MCF 10A (cell line): ENCODE results near the gene NDUFS6. TPM values are rescaled to one million over a fixed set of nuclear protein-coding genes. Genes with fewer than 3 reads are reported as not detected.

ENCODE experiments used
- BruUV-seq: library from RNA; stranded (reverse); fragments of 400-500 nt; replicated peaks from 2 replicates; lab custom pipeline; 2021; lab: Mats Ljungman, UMichigan
- CTCF ChIA-PET: fragments of 300-600 bp; sonication (Branson Sonifier 250); formaldehyde crosslinking; extraction: SDS; loops from one replicate; lab custom pipeline; 2021; ENCODE audit warnings: antibody characterized with exemption, inconsistent platforms; lab: Yijun Ruan, JAX
- POLR2A ChIA-PET: fragments of 300-600, 350-650 bp; sonication (Branson Sonifier 250); formaldehyde crosslinking; extraction: SDS; loops from one replicate; lab custom pipeline; 2020; ENCODE audit warnings: antibody characterized with exemption, inconsistent platforms; lab: Yijun Ruan, JAX
- DNase-seq: peaks from one replicate; pipeline ENCODE4 v3.0.0-alpha.2; 2018; ENCODE audit not compliant: unreplicated experiment
- H3K27ac Mint-ChIP-seq: one replicate; pipeline ENCODE4 v1.8.0; 2022; ENCODE audit warnings: mild to moderate bottlenecking, low read depth, mixed read lengths; ENCODE audit not compliant: unreplicated experiment
- H3K27me3 Mint-ChIP-seq: one replicate; pipeline ENCODE4 v1.8.0; 2022; ENCODE audit warnings: mixed read lengths; ENCODE audit not compliant: insufficient read depth, unreplicated experiment
- H3K36me3 Mint-ChIP-seq: one replicate; pipeline ENCODE4 v1.8.0; 2022; ENCODE audit warnings: mild to moderate bottlenecking, moderate library complexity, mixed read lengths; ENCODE audit not compliant: insufficient read depth, unreplicated experiment
- H3K4me1 Mint-ChIP-seq: one replicate; pipeline ENCODE4 v1.8.0; 2022; ENCODE audit warnings: mixed read lengths; ENCODE audit not compliant: insufficient read depth, unreplicated experiment
- H3K4me3 Mint-ChIP-seq: one replicate; pipeline ENCODE4 v1.8.0; 2022; ENCODE audit warnings: mild to moderate bottlenecking, moderate library complexity, mixed read lengths; ENCODE audit not compliant: unreplicated experiment
- H3K9me3 Mint-ChIP-seq: one replicate; pipeline ENCODE4 v1.8.0; 2022; ENCODE audit warnings: mixed read lengths; ENCODE audit not compliant: unreplicated experiment
- intact Hi-C: fragments of 100-400 bp; cut with micrococcal nuclease; formaldehyde crosslinking; loops from 2 replicates; pipeline ENCODE4 v1.14.1; 2022
- total RNA-seq: library from RNA; stranded (reverse); gene quantifications from 2 replicates; pipeline ENCODE4 v1.2.3, GENCODE V29; 2022
- TF ChIP-seq, protein P1 (sequence below): fragments of 200-600 bp; IDR thresholded peaks from one replicate; pipeline ENCODE4 v1.8.0; 2022; ENCODE audit warnings: antibody characterized with exemption, mild to moderate bottlenecking; ENCODE audit not compliant: unreplicated experiment

NDUFS6 gene
- total RNA-seq, 1 experiment from 2014 or later = 65.6 TPM

- TF ChIP-seq, protein P1, sequence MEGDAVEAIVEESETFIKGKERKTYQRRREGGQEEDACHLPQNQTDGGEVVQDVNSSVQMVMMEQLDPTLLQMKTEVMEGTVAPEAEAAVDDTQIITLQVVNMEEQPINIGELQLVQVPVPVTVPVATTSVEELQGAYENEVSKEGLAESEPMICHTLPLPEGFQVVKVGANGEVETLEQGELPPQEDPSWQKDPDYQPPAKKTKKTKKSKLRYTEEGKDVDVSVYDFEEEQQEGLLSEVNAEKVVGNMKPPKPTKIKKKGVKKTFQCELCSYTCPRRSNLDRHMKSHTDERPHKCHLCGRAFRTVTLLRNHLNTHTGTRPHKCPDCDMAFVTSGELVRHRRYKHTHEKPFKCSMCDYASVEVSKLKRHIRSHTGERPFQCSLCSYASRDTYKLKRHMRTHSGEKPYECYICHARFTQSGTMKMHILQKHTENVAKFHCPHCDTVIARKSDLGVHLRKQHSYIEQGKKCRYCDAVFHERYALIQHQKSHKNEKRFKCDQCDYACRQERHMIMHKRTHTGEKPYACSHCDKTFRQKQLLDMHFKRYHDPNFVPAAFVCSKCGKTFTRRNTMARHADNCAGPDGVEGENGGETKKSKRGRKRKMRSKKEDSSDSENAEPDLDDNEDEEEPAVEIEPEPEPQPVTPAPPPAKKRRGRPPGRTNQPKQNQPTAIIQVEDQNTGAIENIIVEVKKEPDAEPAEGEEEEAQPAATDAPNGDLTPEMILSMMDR = no peak
- no peak overlapping the region for H3K27ac Mint-ChIP-seq
- POLR2A ChIA-PET = interaction anchor here (1.3 kb wide), 1 partner anchor 12 kb away, joined by 4 read pairs; no protein-coding TSS in a partner anchor
- no peaks in the 10 kb centered on the region for H3K4me1 Mint-ChIP-seq
- CTCF ChIA-PET = interaction anchor here (0.7 to 1.4 kb wide), 2 partner anchors 13 to 15 kb away, joined by 3 to 4 read pairs; no protein-coding TSS in a partner anchor
- no peaks in the 10 kb centered on the region for H3K27me3 Mint-ChIP-seq
- intact Hi-C loops = no loop called here
- H3K4me3 Mint-ChIP-seq = no peak overlapping the region
- BruUV-seq = no TSS peak
- no peaks in the 10 kb centered on the region for H3K9me3 Mint-ChIP-seq
- no peaks in the 10 kb centered on the region for H3K36me3 Mint-ChIP-seq
- DNase-seq = no peak
These were observed 23.7 kb upstream of the NDUFS6 start for GRCh38 chr5:1777281-1778137.

DNA sequence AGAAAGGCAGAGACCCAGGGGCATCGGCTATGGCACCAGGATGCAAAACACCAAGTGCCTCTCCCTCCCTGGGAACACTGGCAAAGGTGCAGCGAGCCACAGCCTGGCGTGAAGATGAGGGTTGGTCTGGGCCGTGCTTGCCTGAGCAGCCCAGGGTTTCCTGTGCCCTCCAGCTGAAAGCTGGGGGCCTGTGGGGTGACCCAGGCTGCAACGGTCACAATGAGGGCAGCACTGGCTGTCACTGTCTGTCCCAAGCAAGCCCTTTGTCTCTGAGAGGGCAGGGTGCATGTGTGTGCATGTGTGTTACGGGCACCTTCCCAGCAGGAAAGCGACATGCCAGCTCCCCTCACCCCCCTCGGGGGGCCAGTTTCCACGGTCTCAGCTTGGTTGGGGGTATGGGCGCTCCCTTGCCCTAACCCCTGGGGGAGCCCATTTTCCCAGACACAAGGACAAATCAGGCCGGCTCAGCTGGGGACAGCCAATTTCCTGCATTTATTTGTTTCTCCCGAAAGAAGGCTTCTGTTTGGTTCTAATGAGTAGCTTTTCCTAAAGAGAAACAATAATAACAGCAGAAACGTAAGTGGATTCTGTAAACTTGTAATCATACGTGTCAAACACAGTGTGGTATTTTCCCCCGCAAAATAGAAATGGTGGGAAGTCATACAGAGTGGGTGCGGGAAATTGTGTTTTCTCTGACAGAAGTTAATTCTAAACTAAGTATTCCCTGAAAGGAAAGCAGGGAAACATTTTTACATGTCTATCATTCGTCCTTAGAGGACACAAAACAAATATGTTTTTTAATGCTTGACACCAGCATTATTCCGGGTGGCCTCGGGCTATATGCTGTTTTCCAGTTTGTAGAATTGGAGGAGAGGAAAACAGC is 22.8 kb upstream of the NDUFS6 start:
- BruUV-seq = no TSS peak
- DNase-seq = no peak

GRCh38 chr5:1779021-1779680 is 22.1 kb upstream of the NDUFS6 start:
- Mint-ChIP-seq H3K27ac (no peak overlapping the region), H3K9me3 (no peaks in the 10 kb centered on the region), H3K27me3 (no peaks in the 10 kb centered on the region), H3K36me3 (no peaks in the 10 kb centered on the region), H3K4me3 (no peak overlapping the region), H3K4me1 (no peaks in the 10 kb centered on the region)
- ChIA-PET POLR2A (no interaction called here), CTCF (no interaction called here)
- TF ChIP-seq, protein P1 = no peak
- intact Hi-C loops = no loop called here
- no TSS peak for BruUV-seq
- no peak for DNase-seq

More for the DNA sequence above, 22.8 kb upstream of the NDUFS6 start:
- ChIA-PET POLR2A (no interaction called here), CTCF (interaction anchor here (1.4 kb wide), 1 partner anchor 15 kb away, joined by 3 read pairs; no protein-coding TSS in a partner anchor)
- no peaks in the 10 kb centered on the region for H3K9me3 Mint-ChIP-seq
- no peaks in the 10 kb centered on the region for H3K36me3 Mint-ChIP-seq
- TF ChIP-seq, protein P1 = no peak
- H3K4me3 Mint-ChIP-seq = no peak overlapping the region
- H3K4me1 Mint-ChIP-seq = no peaks in the 10 kb centered on the region
- intact Hi-C loops = no loop called here
- H3K27ac Mint-ChIP-seq = no peak overlapping the region
- no peaks in the 10 kb centered on the region for H3K27me3 Mint-ChIP-seq
